ENCODE data around the gene PKP3.

- TF ChIP-seq POLR2AphosphoS5 (IDR thresholded peaks at IDR 0.05; ENCODE audit: borderline replicate concordance, low read depth, low read length) (no peak), EZH2 (IDR thresholded peaks at IDR 0.05) (no peak), FOXP2 (optimal IDR thresholded peaks at IDR 0.05; ENCODE audit: control extremely low read depth, extremely low read length, insufficient read depth) (no peak)
Measured at GRCh38 chr11:418343-419247, 24.6 kb downstream of the PKP3 start.
